ENCODE measurements around the gene WAS. TPM values are rescaled to one million over a fixed set of nuclear protein-coding genes. Genes with fewer than 3 reads are reported as not detected.
"Not testable (repeated sequence)": the region's sequence is repeated elsewhere in the genome, so short reads cannot be mapped to it uniquely, and the experiment has no call there.

The WAS gene
- total and polyA plus RNA-seq, 12 donors: 1.1 to 22.5 (median 11.2) TPM

DNA sequence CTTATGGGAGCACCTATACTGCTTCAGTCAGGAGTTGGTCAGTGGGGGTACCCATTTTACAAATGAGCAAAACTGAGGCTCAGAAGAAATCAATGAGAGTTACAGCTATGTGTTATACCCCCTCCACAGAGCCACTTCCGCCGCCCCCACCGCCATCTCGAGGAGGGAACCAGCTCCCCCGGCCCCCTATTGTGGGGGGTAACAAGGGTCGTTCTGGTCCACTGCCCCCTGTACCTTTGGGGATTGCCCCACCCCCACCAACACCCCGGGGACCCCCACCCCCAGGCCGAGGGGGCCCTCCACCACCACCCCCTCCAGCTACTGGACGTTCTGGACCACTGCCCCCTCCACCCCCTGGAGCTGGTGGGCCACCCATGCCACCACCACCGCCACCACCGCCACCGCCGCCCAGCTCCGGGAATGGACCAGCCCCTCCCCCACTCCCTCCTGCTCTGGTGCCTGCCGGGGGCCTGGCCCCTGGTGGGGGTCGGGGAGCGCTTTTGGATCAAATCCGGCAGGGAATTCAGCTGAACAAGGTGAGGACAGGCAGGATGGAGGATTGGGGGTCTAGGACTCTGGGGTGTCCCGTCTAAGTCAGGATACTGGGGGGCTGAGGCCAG is 5.0 kb downstream of the WAS start:
- WGBS, 4 donors: 40 to 72% (median 45%) methylated on average over 13 to 19 of the region's 19 CpGs; no CpG with 5 or more reads in 1 of the 4 donors
- Histone ChIP-seq H3K27ac (no peak overlapping the region), H3K9me3 (replicated peaks in 1 of 3) (no peaks in the 10 kb centered on the region), H3K4me3 (no peak overlapping the region), H3K36me3 (replicated peaks in 1 of 2) (no peaks in the 10 kb centered on the region), H3K27me3 (peaks cover 16% of the 10 kb centered on the region), H3K4me1 (replicated peaks in 1 of 2) (no peaks in the 10 kb centered on the region)
- TF ChIP-seq POLR2A (IDR thresholded peaks at IDR 0.05): no peak
- TF ChIP-seq, protein P1, sequence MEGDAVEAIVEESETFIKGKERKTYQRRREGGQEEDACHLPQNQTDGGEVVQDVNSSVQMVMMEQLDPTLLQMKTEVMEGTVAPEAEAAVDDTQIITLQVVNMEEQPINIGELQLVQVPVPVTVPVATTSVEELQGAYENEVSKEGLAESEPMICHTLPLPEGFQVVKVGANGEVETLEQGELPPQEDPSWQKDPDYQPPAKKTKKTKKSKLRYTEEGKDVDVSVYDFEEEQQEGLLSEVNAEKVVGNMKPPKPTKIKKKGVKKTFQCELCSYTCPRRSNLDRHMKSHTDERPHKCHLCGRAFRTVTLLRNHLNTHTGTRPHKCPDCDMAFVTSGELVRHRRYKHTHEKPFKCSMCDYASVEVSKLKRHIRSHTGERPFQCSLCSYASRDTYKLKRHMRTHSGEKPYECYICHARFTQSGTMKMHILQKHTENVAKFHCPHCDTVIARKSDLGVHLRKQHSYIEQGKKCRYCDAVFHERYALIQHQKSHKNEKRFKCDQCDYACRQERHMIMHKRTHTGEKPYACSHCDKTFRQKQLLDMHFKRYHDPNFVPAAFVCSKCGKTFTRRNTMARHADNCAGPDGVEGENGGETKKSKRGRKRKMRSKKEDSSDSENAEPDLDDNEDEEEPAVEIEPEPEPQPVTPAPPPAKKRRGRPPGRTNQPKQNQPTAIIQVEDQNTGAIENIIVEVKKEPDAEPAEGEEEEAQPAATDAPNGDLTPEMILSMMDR (IDR thresholded peaks at IDR 0.05): no peak
- DNase-seq: no peak
- intact Hi-C loops (cut with DNase I): no loop called here

DNA sequence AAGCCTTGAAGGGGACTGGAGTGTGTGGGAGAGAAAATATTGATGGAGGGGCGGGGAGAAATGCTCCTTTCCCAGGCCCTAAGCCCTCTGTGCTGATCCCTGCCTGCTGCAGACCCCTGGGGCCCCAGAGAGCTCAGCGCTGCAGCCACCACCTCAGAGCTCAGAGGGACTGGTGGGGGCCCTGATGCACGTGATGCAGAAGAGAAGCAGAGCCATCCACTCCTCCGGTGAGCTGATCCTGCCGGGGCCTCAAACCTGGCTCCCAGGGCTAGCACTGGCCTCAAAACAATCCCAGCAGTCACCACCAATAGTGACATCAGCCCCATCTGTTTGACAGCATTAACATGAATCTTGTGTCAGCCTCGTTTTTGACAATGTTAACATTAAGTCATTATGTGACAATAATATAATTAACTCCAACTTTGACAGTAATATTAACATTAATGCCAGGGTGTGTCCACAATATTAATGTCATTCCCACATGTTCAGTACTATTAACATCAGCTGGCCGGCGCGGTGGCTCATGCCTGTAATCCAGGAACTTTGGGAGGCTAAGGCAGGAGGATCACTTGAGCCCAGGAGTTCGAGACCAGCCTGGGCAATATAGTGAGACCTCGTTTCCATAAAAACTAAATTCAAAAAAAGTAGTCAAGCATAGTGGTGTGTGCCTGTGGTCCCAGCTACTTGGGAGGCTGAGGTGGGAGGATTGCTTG is 5.8 kb downstream of the WAS start:
- Histone ChIP-seq H3K4me3 (no peak overlapping the region), H3K27ac (no peak overlapping the region), H3K27me3 (peaks cover 16% of the 10 kb centered on the region), H3K9me3 (replicated peaks in 1 of 3) (no peaks in the 10 kb centered on the region), H3K36me3 (replicated peaks in 1 of 2) (no peaks in the 10 kb centered on the region), H3K4me1 (replicated peaks in 1 of 2) (no peaks in the 10 kb centered on the region)
- intact Hi-C loops (cut with DNase I): no loop called here
- 56 to 63% (median 60%) methylated on average over 6 to 11 of the region's 11 CpGs for WGBS, 4 donors
- no peak for DNase-seq
- TF ChIP-seq, protein P1 (IDR thresholded peaks at IDR 0.05): no peak
- no peak for TF ChIP-seq POLR2A (IDR thresholded peaks at IDR 0.05)

DNA sequence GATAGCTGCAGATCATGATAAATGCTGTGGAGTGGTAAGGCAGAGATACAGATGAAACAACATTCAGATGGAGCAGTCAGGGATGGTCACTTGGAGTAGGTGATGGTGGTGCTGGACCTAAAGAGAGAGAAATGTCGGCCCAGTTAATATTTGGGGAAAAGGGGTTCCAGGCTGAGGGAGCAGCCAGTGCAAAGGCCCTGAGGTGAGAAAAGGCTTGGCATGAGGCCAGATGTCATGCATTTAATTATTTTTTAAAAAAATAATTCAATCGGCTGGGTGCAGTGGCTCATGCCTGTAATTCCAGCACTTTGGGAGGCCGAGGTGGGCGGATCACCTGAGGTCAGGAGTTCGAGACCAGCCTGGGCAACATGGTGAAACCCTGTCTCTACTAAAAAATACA is 8.1 kb downstream of the WAS start:
- WGBS, 4 donors: 61 to 81% (median 75%) methylated on average over 4 to 5 of the region's 5 CpGs
- intact Hi-C loops (cut with DNase I); H3K9me3 ChIP-seq (replicated peaks in 1 of 3); DNase-seq; H3K27ac ChIP-seq; H3K36me3 ChIP-seq (replicated peaks in 1 of 2); H3K4me1 ChIP-seq (replicated peaks in 1 of 2); H3K4me3 ChIP-seq: not testable (repeated sequence)
- peaks cover 11% of the 10 kb centered on the region for H3K27me3 ChIP-seq

DNA sequence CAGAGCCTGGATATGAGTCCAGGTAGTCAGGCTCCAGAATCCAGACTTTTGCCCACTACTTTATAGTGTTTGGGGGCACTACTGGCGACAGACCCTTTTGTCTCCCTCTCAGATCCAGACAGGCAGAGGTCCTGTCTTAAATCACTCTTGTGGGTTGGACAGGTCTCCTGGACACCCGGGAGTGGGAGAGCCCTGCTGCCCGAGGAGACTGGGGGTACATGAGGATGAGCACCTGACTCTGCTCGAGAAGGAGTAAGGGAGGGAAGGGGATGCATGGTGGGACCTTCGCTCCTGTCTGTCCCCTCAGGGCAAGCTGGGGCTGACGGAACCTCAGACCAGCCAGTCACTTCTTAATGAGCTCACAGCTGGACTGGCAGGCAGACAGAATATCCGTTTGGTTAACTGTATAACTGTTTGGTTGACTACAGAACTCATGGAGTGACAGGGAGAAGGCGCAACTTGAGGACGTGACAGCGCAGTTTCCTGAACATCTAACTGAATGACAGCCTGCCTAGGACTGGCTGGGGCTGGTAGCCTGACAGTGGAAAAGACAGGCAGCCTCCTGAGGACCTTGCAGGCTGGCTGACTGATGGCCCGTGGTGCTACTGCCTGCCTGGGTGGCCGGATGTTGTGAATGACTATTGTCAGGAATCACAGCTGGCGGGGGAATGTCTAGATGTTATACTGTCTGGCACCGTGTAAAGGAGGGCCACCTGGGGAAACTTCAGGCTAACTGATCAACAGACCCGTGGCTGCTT is 11.4 kb downstream of the WAS start:
- Histone ChIP-seq H3K36me3 (replicated peaks in 1 of 2) (no peaks in the 10 kb centered on the region), H3K27ac (peak overlapping the region in 2 of 5 donors; percentile 84 to 95), H3K9me3 (replicated peaks in 1 of 3) (no peaks in the 10 kb centered on the region), H3K27me3 (peaks cover 11% of the 10 kb centered on the region), H3K4me1 (replicated peaks in 1 of 2) (no peaks in the 10 kb centered on the region), H3K4me3 (no peak overlapping the region)
- TF ChIP-seq POLR2A (IDR thresholded peaks at IDR 0.05): no peak
- TF ChIP-seq, protein P1 (IDR thresholded peaks at IDR 0.05): no peak
- no peak for DNase-seq
- 33 to 57% (median 47%) methylated on average over 8 to 15 of the region's 15 CpGs for WGBS, 4 donors
- intact Hi-C loops (cut with DNase I): no loop called here
